Stimulated activated CD8-positive, alpha-beta memory T cell treated with anti-CD3 and anti-CD28 coated beads, Interleukin-2, amount 100 ng/mL, for 48 hours (primary cell): ENCODE results near the gene PTPRK.
A peak's percentile ranks its signal among the peaks of the same experiment; 100 is the strongest.
"Not testable (repeated sequence)": the region's sequence is repeated elsewhere in the genome, so short reads cannot be mapped to it uniquely, and the experiment has no call there.

Source experiments
- DNase-seq, 2 donors: peaks; one replicate each; pipeline ENCODE4 v3.0.0-alpha.2; 2020; ENCODE audit warnings: low read depth in 2 of 2

PTPRK gene

DNA sequence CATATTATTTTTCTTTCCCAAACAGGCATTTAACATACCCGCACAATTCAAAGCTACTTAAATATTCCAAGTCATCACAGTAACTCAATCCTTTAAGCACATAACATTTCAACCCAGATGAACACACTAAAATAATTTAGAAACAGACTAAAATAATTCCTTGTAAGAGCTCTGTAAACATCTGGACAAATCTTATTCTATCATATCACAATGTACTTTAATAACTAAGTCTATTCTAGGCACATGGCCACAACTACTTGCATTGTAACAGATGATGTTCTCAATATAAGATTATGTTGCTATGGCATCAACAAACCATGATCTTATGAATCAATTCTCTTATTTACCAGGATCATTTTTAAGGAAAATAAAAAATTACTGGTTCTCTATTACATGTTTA lies 496.4 kb downstream of the PTPRK start:
- DNase-seq: no peak

DNA sequence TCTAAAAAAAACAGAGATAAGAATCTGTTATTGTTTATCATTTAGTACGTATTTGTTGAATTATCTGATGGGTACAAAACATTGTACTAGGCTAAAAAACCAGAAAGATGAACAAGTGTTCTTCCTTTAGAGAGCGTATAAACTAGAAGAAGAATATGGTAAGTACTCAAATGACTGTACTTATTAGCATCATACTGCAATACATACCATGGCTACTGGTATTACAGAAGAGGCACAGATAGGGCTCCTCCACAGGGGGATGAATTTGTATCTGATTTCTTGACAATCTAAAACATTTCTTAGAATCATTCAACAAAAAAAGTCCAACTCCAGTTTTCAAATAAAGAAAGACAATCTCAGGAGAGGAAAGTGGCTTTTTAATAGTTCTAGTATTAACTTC lies 501.6 kb downstream of the PTPRK start:
- no peak for DNase-seq

DNA sequence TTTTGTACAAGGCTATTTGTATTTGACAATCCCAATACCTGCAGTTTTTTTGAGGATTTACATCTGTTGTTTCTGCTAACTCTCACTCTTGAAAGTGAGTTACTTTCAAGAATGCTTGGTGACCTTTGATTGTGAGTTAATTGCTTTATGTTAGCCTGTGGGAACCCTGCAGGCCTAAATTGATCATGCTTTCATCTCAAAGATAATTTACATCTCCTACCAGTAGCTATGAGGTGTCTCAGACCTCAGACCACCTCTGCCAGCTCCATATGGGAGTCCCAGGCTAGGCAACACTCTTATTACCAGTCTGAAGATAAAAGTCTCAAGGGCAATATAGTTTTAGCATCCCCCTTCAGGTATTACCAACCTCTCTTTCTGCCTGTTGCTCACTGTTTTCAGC lies 503.1 kb downstream of the PTPRK start:
- no peak for DNase-seq

DNA sequence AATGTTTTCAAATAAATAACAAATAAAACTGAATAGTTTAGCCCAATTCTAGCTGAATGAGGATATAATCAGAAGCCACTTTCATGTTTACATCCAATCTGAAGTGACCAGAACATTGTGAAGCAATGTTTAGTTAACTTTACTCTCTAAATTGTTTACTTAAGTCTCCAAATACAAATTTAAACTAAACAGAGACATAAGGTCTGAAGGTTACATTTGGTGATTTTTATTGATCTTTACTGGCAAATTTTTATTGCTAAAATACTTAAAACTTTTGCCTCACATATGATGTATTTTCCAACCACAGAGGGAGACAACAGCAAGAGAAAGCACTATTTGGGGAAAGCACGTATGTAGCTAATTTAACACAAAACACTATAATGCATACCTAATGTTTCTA lies 512.7 kb downstream of the PTPRK start:
- no peak for DNase-seq

DNA sequence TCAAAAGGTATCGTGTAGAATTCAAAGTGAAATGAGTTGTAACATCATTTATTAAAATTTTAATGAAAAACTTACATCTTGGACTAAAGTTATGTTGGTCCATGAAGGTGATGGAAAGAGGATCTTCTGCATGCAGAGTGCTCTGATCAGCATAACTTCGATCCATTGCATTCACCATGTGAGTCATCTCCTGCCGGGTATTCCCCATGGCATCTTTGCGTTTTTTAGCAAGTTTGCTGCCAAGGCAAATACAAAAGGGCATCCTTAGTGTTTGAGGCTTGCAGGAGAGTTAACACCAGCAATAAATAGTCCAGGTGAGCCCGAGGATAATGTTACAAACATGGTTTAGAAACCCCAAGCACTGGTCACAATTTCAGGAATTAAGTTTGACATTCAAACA lies 515.4 kb downstream of the PTPRK start:
- DNase-seq: no peak

DNA sequence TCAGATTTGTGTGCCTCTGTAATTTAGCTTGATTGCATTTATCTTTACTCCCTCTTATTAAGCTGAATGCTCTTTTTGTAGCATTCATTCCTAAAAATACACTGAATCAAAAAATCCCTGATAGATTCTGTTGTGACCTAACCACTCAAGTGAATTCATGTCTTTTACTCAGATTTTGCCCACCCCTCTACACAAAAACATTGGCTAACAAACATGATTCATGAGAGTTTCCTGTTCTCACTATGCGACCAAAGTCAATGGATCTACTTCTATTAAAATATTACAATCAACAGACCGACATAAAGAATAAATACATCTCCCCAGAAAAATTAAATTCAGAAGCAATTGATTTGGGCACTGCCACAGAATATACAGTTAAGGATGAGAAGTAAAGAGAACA lies 520.0 kb downstream of the PTPRK start:
- DNase-seq: no peak

DNA sequence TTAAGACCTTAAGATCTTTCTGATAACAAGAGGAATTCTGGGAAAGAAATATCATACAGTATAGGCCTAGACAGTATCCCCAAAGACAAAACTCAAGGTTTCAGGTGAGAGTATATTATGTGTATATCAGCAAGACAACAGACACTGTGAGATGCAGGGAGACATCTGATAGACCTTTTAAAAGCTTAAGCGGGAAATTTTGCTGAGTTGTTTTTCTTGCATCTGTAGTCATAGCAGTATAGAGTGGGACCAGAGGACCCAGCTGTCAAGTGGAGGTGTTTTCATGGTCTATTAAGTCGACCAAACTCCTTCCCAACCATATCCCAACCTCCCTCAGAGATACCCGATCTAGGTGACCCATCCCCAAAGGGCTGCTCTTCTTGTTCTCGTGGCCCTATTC lies 521.4 kb downstream of the PTPRK start:
- DNase-seq: no peak

DNA sequence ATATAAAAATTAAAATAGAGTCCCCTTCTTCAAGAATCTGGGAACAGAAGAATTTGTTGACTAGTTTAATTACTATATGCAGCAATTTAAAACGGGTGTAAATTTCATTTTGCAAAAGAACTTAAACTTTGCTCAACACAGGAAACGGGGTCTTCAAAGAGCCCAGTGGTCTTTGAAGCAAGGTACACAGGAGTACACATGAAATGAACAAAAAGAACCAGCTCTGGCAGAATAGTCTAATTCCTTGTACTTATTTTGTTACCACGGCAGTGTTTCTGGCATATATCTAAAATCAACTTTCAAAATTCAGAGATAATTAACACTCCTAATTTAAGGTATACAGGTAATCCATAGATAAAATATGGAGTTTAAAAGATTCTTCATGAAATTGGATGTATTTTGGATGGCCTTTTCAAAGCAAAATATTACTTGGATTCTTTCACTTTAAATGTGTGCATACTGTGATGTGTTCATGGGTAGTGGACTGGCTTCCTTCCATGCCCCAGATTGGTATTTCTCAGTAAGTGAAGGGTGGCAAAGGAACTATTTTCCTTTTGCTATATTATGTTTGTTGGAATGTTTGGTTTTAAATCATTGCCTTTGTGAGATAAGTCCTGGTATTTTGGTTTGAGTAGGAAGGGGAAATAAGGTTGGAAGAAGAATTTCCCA lies 522.8 kb downstream of the PTPRK start:
- no peak for DNase-seq

DNA sequence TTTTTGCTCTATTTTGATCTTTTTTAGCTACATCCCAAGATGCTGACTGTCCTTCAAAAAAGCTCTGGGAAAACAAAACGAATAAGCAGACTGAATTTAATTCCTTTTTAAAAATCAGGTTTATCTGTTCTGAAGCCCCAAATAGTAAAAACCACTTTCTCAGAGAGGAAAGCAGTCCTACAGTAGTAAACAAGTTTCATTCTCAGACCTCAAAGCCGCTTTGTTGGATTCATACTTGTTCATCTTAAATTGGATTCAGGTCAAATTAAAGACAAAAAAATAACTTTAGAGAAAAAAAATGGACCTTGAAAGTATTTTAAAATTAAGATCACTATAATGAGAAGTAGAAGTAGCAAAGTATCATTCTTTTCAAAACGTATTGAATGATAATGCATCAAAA lies 523.5 kb downstream of the PTPRK start:
- DNase-seq: no peak

DNA sequence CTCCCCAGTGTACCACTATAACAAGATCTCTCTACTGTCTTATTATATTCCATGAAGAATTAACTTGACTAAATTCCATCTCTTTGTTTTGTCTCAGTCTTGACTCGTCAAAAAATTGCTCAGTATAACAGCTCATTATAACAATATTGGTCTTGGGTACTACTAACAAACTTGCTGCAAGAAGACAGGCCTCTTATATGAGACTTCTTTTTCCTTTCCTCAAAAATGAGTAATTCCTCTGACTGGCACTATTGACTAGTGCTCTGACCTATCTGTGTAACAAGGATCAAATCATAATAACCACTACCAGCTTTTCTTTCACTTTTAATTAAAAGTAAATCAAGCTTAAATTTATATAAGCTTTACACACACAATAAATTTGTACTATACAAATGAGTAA lies 528.3 kb downstream of the PTPRK start:
- DNase-seq: no peak

DNA sequence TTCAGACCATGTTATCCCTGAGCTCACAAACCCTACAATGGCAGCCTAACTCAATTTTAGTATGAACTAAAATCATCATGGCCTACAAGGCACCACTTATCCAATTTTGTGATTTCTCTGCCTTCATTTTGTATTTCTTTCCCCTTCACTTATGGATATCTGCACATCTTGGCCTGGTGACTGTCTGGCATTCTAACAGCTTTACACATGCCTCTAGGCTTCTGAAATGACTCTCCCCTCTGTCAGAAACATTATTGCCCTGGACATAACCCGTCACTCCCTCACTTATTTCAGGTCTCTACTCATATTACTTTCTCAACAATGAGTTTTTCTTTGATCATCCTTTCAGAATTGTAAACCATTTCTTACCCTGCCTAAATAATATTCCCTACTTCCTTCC lies 530.3 kb downstream of the PTPRK start:
- DNase-seq: no peak

DNA sequence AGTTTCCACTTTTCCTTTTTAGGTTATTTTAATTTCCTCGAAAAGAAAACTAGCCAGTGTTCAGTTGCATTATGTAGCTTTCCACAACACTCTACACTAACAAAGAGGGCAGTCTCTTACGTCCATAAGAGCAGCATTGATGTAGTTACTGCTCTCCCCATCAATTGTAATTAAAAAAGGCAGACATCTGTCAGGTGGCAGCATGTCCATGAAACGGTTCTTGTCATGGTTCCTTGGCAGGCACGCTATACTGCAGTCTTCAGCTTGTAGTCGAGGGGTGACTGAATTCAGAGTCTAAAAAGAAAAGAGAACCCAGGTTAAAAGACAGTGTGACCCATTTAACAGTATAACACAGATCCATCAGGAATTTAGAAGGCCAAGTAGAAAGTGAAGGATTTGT lies 539.4 kb downstream of the PTPRK start:
- no peak for DNase-seq

DNA sequence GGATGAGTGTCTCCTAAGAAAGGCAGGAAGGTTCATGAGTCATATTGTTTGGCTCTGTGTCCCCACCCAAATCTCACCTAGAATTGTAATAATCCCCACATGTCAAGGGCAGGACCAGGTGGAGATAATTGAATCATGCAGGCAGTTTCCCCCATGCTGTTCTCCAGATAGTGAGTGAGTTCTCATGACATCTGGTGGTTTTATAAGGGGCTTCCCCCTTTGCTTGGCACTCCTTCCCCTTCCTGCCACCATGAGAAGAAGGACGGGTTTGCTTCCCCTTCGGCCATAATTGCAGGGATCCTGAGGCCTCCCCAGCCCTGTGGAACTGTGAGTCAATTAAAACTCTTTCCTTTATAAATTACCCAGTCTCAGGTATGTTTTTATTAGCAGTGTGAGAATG lies 542.2 kb downstream of the PTPRK start:
- DNase-seq: not testable (repeated sequence)

DNA sequence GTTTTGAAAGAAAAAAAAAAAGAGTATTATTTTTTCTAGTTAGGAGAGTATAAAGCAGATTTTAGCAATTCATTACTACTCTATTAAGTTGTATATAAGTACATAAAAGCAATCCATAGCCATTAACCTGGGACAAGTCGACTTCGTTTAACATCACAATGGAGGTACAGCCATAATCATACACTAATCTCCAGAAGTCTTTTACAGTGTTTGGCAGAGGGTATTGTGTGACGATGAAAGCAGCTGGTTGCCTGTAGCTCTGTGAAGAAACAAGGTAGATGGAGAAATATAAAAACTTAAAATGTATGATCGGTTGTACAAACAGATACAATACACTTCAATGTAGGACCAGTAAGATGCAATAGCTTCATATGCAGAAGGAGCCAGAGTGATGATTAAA lies 543.6 kb downstream of the PTPRK start:
- no peak for DNase-seq

DNA sequence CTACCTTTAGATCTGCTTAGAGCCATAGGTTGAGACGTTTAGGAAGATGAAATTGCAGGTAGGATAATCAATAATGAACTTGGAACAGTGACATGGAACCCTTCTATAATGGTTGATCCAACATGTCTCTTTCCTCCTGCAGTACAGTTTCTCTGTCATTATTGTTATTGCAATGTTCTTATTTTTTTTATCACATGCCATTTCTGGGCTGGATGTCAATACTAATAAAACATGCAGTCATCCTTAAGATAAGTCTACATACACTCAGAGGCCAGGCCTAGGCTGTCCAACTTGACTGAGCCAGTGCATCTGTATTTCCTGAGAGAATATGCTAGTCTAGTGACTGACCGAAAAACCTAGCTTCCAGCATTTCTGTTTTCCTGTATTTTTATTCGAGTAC lies 544.3 kb downstream of the PTPRK start:
- no peak for DNase-seq

DNA sequence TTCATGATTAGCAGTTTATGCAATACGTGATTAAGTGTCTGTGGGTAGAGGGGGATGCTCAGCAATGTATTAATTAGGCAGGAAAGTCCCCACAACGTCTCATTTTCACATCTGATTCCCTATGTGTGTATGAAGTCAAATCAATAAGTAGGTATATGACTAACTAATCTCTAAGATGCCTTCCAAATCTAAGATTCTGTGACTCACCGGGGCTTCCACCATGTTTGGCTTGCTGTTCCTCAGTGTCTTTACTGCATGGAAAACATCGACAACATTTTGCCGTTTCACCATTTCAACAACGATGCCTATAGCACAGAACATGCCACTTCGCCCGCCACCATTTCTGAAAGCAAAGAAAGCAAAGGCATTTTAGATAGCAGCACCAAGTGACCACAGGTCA lies 547.6 kb downstream of the PTPRK start:
- DNase-seq: peak; percentile 11 to 21

DNA sequence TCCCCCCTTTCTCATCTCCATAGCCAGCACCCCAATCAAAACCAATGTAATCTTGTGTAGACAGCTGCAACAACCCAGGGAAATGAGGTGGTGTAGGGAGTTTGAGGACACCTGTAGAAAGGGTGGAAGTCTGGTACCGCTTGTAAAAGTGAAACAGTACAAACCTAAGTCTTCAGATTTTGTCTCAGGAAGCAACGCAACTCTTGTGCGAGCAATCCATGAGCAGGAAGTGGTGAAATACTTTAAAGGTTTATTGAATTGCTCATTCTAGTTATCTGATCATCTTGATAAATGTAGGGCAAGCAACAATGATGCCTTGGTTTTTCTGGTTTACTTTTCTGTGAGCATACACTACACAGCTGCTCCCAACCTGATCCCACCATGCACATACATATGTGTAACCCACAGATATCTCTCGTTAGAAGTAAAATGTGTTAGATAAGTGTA lies 548.4 kb downstream of the PTPRK start:
- no peak for DNase-seq

DNA sequence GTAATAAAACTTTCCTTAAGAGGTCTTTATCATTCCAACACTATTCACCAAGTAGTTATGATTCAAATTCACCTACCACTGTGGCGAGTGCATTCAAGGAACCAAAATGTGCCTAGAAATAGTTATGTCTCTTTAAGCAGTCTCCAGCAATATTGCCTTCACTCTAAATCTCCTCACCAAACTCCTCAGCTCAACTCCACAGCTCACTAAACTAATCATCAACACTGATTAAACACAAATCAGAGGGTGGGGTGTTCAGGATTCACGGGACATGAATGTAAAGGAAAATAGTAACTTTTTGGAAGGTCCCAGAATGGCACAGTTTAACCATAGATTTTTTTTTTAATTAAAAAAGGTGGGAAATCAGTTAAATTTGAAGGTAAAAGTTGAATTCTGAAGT lies 549.0 kb downstream of the PTPRK start:
- no peak for DNase-seq

DNA sequence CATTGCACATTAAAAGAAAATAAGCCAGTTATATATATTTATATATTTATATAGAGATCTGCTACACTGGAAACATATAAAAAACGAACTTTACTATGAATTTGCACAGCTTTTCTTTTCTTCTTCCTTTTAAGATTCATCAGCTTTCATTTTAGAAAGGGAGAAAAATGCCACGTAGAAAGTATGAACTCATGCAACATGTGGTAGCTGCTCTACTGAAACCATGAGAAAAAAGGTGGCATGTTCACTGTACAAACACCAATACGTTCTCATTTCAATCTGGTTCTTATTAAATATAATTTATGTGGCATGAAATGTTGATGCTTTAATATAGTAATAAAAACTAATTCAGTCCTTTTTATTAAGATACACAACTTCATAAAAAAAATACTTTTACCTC lies 550.7 kb downstream of the PTPRK start:
- DNase-seq: no peak

DNA sequence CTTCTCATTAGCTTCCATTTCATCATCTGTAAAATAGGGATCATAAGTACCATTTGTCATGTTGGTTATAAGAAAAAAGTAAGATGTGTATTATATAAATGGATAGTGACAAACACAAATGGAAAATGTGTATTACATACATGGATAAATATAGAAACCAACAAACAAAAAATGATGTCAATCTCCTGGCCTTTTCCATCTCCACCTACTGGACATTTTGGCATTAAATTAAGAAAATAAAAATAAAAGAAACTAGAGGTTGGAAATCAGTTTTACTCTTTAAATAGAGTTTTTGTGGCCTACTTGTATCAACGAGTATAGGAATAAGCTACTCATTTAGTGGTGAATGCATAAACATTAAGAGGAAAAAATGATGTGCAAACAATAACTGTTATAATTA lies 552.0 kb downstream of the PTPRK start:
- DNase-seq: no peak

DNA sequence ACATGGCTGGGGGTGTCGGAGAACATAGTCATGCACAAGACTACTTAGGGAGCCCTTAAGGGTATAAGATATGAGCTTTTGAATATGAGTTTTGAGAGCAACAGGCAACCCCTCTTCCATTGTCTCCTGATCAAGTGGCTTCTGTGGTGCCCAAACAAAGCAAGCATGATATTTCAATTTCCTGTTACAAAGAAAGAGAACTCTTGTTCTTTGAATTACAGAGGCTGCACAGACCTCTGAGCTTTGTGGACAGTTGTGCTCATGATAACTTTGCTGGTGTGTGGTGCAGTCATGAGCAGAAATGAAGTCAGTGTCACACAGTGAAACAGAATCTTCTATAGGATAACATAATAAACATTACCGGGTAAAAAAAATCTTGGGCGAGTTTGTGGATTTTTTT lies 552.7 kb downstream of the PTPRK start:
- DNase-seq: no peak

DNA sequence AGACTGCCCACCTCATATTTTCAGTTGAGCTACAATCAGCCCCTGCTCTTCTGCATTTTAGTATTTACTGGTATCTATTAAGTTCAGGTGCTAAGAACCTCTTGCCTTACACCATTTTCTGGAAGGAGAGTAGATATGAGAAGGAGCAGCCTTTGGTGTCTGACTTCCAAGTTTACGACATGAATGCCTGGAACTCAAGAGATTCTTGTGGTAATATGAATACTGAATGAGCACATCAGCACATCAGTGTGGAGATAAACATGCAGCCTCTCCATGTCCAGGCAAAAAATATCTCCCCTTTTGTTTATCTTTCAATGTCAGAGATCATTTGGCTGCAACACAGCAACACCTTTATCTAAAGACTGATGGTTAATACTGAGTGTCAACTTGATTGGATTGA lies 553.8 kb downstream of the PTPRK start:
- DNase-seq: no peak

DNA sequence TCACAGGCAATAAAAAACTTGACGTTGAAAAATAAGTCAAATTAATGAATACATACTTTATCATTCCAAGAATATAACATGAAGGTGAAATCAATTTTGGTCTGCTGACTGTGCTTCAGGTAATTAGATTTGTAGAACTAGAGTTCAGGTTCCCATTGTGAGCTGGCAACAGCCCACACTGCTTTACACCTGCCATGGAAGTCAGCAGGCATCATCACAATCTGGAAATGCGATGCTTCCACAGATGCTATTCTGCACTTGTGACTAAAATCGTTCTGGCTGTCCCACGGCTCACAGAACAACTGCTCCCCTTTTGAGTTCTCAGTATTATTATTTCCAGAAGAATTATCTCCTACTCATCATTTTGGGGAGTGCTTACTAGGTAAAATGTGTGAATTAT lies 556.9 kb downstream of the PTPRK start:
- DNase-seq: no peak

DNA sequence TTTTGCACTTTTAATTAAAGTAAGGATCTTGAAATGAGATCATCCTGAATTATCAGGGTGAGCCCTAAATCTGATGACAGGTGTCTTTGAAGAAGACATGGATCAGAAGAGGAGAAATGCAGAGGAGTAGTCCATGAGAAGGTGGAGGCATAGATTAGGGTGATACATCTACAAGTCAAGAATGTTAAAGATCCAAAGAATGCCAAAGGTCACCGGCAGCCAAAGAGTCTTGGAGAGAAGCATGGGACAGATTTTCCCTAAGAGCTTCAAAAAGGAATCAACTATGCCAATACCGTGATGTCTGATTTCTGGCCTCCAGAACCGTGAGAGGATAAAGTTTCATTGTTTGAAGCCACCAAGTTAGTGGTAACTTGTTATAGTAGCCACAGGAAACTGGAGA lies 560.5 kb downstream of the PTPRK start:
- DNase-seq: no peak

DNA sequence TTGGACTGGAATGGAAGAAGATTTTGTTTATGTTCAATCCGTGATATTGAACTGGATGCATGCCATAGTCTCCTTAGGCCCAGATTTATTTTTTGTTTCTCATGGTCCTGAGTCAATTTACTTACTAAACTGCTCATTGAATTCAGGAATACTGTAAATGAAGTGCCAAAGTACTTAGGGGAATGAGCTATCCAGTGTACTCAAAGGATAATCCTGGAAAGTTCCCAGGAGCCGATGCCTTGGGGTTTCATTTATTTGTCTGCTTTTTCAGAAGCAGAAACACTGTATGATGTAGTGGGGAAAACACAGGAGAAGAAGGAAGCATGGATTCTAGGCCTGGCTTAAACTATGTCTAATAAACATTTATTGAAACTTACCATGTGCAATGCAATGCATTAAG lies 563.4 kb downstream of the PTPRK start:
- DNase-seq: no peak
